Measurements from ENCODE around the gene DOK4.

DNA sequence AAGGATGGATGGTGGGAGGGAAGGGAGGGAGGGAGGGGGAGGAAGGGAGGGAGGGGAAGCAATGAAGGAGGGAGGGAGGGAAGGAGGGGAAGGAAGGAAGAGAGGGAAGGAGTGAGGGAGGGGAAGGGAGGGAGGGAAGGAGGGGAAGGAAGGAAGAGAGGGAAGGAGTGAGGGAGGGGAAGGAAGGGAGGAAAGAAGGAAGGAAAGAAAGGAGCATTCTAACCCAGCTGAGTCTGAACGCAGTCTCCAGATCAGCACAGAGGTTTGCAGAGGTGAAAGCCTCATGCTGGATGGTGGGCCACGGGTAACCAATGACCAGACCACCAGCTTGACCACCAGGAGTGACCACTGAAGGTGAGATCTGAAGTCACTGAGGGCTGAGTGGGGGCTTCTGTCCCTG is 63.1 kb downstream of the DOK4 start:
- no peak for TF ChIP-seq SUZ12 (IDR thresholded peaks at IDR 0.05; ENCODE audit: extremely low read depth, insufficient read depth, insufficient read length)
- TF ChIP-seq ZNF274 (IDR thresholded peaks at IDR 0.05; ENCODE audit: low read depth, low read length) = no peak

All from NT2/D1 (cell line).